K562 (cell line): ENCODE measurements around the gene S100A9.

ENCODE experiments used
- CTCF ChIP-seq, 3 experiments: IDR thresholded peaks in 2 of 3; conservative IDR thresholded peaks in 1 of 3; 2 replicates each; pipeline ENCODE4 v1.5.1; 2011 to 2012; ENCODE audit warnings: low read length in 3 of 3, mild to moderate bottlenecking in 3 of 3, control low read depth in 2 of 3, improper control_type of control experiment in 1 of 3, inconsistent platforms in 1 of 3, low read depth in 1 of 3, mixed read lengths in 1 of 3, moderate library complexity in 1 of 3; ENCODE audit not compliant: insufficient read depth in 2 of 3
- EP300 ChIP-seq: IDR thresholded peaks from 2 replicates; pipeline ENCODE4 v1.6.1; 2012; ENCODE audit warnings: low read length, improper control_type of control experiment
- NRF1 ChIP-seq, 2 experiments: fragments of 450-650 bp; IDR thresholded peaks in 1 of 2; conservative IDR thresholded peaks in 1 of 2; 2 replicates each; pipeline ENCODE4 v1.6.1; 2014; ENCODE audit warnings: mild to moderate bottlenecking in 2 of 2

- TF ChIP-seq NRF1 (conservative IDR thresholded peaks at IDR 0.05 in 1 of 2, IDR thresholded peaks at IDR 0.05 in 1 of 2), result no peak
- peak; percentile 55 to 63 (median 61) for TF ChIP-seq CTCF (IDR thresholded peaks at IDR 0.05 in 2 of 3, conservative IDR thresholded peaks at IDR 0.05 in 1 of 3; ENCODE audit: insufficient read depth in 2 of 3, low read depth in 1 of 3, low read length in 3 of 3)
- no peak for TF ChIP-seq EP300
Measured at GRCh38 chr1:153400244-153400643, 42.6 kb downstream of the S100A9 start.
